Activated CD4-positive, alpha-beta T cell treated with anti-CD3 and anti-CD28 coated beads, Interleukin-2, amount 10 ng/mL, durations not matched to agents 7 days and 5 days (primary cell): Measurements from ENCODE around the gene CD6. TPM values are rescaled to one million over a fixed set of nuclear protein-coding genes. Genes with fewer than 3 reads are reported as not detected.

Source experiments
- CTCF ChIA-PET: fragments of 350-600 bp; sonication (Branson Sonifier 250); formaldehyde crosslinking; loops from one replicate; lab custom pipeline; 2021; ENCODE audit warnings: antibody characterized with exemption; lab: Charles Lee
- POLR2A ChIA-PET: fragments of 350-600 bp; sonication (Branson Sonifier 250); formaldehyde crosslinking; loops from one replicate; lab custom pipeline; 2021; ENCODE audit warnings: antibody characterized with exemption; lab: Charles Lee
- DNase-seq: peaks from one replicate; pipeline ENCODE4 v3.0.0-alpha.2; 2020
- H3K27ac Mint-ChIP-seq: one replicate; pipeline ENCODE4 v1.8.0; 2021; ENCODE audit warnings: mild to moderate bottlenecking, moderate library complexity, mixed read lengths
- H3K27me3 Mint-ChIP-seq: one replicate; pipeline ENCODE4 v1.8.0; 2021; ENCODE audit warnings: mixed read lengths
- H3K36me3 Mint-ChIP-seq: one replicate; pipeline ENCODE4 v1.8.0; 2021; ENCODE audit warnings: low read depth, mixed read lengths
- H3K4me1 Mint-ChIP-seq: one replicate; pipeline ENCODE4 v1.8.0; 2021; ENCODE audit warnings: mixed read lengths
- H3K4me3 Mint-ChIP-seq: one replicate; pipeline ENCODE4 v1.8.0; 2021; ENCODE audit warnings: mild to moderate bottlenecking, moderate library complexity, mixed read lengths
- H3K9me3 Mint-ChIP-seq: one replicate; pipeline ENCODE4 v1.8.0; 2021; ENCODE audit warnings: mixed read lengths
- total RNA-seq, 2 experiments: library from RNA; stranded (reverse); gene quantifications; one replicate each; pipeline ENCODE4 v1.2.3, GENCODE V29; 2021

CD6 gene
- total RNA-seq, 2 experiments from 2014 or later, result 368 to 402 TPM

DNA sequence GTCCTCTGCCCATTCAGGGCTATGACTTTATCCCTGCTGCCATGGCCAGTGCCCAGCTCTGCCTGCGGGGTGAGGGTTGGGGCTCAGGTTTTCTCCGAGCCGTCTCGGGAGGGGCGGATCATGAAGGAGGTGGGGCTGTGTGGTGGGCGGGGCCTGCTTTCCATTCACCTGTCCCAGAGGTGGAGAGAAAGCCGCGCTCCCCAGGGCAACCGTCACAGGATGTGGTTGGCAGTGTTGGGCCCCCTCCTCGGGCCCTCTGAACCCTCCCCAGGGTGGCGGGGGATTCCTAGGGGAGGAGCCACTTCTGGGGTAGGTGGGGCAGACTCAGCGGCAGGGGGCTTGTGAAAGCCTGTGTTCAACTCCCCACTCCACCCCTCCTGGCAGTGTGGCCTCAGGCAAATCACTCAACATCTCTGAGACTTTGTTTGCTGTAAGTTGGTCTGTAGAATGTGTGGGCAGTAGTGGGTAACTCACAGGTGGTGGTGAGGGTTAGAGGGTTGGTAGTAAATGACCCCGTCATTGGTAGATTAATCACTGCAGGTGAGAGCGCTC, 50.3 kb downstream of the CD6 start:
- Mint-ChIP-seq H3K4me3 (peak overlapping the region; percentile 40), H3K36me3 (peaks cover 63% of the 10 kb centered on the region), H3K9me3 (no peaks in the 10 kb centered on the region), H3K27me3 (no peaks in the 10 kb centered on the region), H3K27ac (peak overlapping the region; percentile 93), H3K4me1 (peaks cover 78% of the 10 kb centered on the region)
- ChIA-PET POLR2A (no interaction called here), CTCF (interaction anchor here (0.9 to 2.7 kb wide), 6 partner anchors 10 to 31 kb away, joined by 3 to 9 read pairs (median 6); no protein-coding TSS in a partner anchor)
- peak; percentile 90 for DNase-seq

- no peaks in the 10 kb centered on the region for H3K9me3 Mint-ChIP-seq
- peaks cover 85% of the 10 kb centered on the region for H3K4me1 Mint-ChIP-seq
- peak overlapping the region; percentile 93 for H3K27ac Mint-ChIP-seq
- no peaks in the 10 kb centered on the region for H3K27me3 Mint-ChIP-seq
- no peak overlapping the region for H3K4me3 Mint-ChIP-seq
- DNase-seq, result no peak
- ChIA-PET CTCF (interaction anchor here (0.9 to 2.7 kb wide), 8 partner anchors 11 to 67 kb away, joined by 3 to 8 read pairs (median 4); no protein-coding TSS in a partner anchor), POLR2A (interaction anchor here (1.1 kb wide), 1 partner anchor 16 kb away, joined by 3 read pairs; no protein-coding TSS in a partner anchor)
- peaks cover 55% of the 10 kb centered on the region for H3K36me3 Mint-ChIP-seq
These were observed 51.0 kb downstream of the CD6 start for GRCh38 chr11:61022311-61023085.

GRCh38 chr11:61023086-61023965, 51.8 kb downstream of the CD6 start:
- no peak overlapping the region for H3K4me3 Mint-ChIP-seq
- H3K9me3 Mint-ChIP-seq, result no peaks in the 10 kb centered on the region
- DNase-seq, result peak; percentile 69
- H3K36me3 Mint-ChIP-seq, result peaks cover 51% of the 10 kb centered on the region
- H3K27ac Mint-ChIP-seq, result peak overlapping the region; percentile 93
- ChIA-PET CTCF (interaction anchor here (0.8 to 2.7 kb wide), 10 partner anchors 11 to 67 kb away, joined by 3 to 8 read pairs (median 4); no protein-coding TSS in a partner anchor), POLR2A (interaction anchor here (1.1 kb wide), 1 partner anchor 17 kb away, joined by 3 read pairs; no protein-coding TSS in a partner anchor)
- no peaks in the 10 kb centered on the region for H3K27me3 Mint-ChIP-seq
- H3K4me1 Mint-ChIP-seq, result peaks cover 91% of the 10 kb centered on the region

DNA sequence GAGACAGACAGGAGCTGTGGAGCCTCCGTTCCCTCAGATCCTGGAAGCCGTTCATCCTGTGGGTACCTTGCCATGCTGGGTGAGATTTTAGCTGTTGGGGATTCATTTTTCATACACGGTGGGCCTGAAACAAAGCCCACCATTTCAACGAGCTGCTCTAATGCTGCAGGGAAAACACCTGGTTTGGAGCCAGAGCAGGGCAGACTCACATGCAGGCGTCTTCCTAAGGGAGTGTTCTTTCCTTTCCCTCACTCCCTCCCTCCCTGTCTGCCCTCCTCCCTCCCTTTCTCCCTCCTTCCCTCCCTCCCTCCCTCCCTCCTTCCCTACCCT, 52.5 kb downstream of the CD6 start:
- Mint-ChIP-seq H3K27ac (peak overlapping the region; percentile 93), H3K36me3 (peaks cover 46% of the 10 kb centered on the region), H3K27me3 (no peaks in the 10 kb centered on the region), H3K9me3 (no peaks in the 10 kb centered on the region), H3K4me3 (no peak overlapping the region), H3K4me1 (peaks cover 91% of the 10 kb centered on the region)
- ChIA-PET CTCF (interaction anchor here (0.8 to 2.7 kb wide), 7 partner anchors 12 to 53 kb away, joined by 3 to 8 read pairs (median 5); no protein-coding TSS in a partner anchor), POLR2A (no interaction called here)
- DNase-seq, result no peak

DNA sequence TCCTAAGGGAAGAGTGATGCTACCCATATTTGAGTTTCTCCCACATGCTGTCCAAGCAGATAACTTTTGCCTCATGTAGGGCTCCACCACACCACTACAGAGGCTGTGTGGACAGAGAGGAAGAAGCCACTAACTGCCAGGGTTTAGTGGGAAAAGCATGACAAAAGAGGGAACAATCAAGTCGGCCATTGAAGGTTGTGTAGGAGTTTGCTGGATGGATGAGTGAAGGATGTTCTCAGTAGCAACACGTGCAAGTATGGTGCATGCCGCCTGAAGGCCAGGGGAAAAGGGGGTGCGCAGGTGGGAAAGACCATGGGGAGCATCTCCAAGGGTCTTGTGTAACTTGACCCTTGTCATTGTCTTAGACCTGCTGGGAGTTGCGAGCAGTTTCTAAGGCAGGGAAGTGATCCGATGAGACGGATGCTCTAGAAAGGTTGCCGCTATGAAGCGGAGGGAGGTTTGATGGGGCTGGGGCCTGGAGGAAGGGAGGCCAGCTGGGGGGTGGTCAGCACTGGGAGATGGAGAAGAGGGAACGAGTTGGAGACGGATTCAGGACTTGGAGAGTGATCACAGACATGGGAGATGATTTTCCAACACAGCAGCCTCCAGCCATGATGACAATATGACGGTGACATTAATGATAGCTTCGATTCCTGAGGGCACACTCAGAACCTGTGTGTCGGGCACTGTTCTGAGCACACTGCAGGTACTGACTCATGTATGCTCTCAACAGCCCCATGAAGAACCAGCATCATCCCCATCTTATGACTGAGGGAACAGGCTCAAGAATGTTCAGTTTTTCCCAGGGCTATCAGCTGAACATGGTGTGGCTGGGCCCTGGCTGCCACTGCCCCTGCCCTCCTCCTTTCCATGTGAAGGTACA, 53.7 kb downstream of the CD6 start:
- POLR2A ChIA-PET, result interaction anchor here (1.4 kb wide), 1 partner anchor 17 kb away, joined by 7 read pairs; no protein-coding TSS in a partner anchor
- no peak for DNase-seq
- H3K36me3 Mint-ChIP-seq, result peaks cover 40% of the 10 kb centered on the region
- no peaks in the 10 kb centered on the region for H3K27me3 Mint-ChIP-seq
- H3K4me3 Mint-ChIP-seq, result peak overlapping the region; percentile 76
- H3K27ac Mint-ChIP-seq, result peak overlapping the region; percentile 95
- CTCF ChIA-PET, result interaction anchor here (1.1 to 2.6 kb wide), 6 partner anchors 11 to 55 kb away, joined by 3 to 7 read pairs (median 6); no protein-coding TSS in a partner anchor
- no peaks in the 10 kb centered on the region for H3K9me3 Mint-ChIP-seq
- peaks cover 96% of the 10 kb centered on the region for H3K4me1 Mint-ChIP-seq

DNA sequence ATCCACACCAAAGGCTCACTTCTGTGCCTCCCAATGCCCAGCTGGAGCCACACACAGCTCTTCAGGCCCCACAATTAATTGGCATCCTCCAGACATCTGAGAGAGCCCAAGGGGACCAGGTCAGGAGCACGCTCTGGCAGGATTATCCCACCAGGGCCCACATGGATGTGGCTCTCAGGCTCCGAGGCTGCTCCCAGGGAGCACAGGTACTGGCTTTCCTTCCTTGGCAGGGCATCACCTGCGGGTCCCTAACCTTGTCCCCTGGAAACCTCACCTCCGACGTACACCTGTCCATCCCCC, 54.3 kb downstream of the CD6 start:
- H3K4me3 Mint-ChIP-seq, result peak overlapping the region; percentile 76
- H3K27ac Mint-ChIP-seq, result peak overlapping the region; percentile 95
- CTCF ChIA-PET, result interaction anchor here (1.1 to 2.1 kb wide), 5 partner anchors 10 to 56 kb away, joined by 3 to 6 read pairs (median 5); no protein-coding TSS in a partner anchor
- H3K9me3 Mint-ChIP-seq, result no peaks in the 10 kb centered on the region
- no peaks in the 10 kb centered on the region for H3K27me3 Mint-ChIP-seq
- DNase-seq, result no peak
- H3K36me3 Mint-ChIP-seq, result peaks cover 40% of the 10 kb centered on the region
- peaks cover 96% of the 10 kb centered on the region for H3K4me1 Mint-ChIP-seq
- POLR2A ChIA-PET, result interaction anchor here (1.0 to 1.4 kb wide), 2 partner anchors 10 to 16 kb away, joined by 5 to 7 read pairs; no protein-coding TSS in a partner anchor

DNA sequence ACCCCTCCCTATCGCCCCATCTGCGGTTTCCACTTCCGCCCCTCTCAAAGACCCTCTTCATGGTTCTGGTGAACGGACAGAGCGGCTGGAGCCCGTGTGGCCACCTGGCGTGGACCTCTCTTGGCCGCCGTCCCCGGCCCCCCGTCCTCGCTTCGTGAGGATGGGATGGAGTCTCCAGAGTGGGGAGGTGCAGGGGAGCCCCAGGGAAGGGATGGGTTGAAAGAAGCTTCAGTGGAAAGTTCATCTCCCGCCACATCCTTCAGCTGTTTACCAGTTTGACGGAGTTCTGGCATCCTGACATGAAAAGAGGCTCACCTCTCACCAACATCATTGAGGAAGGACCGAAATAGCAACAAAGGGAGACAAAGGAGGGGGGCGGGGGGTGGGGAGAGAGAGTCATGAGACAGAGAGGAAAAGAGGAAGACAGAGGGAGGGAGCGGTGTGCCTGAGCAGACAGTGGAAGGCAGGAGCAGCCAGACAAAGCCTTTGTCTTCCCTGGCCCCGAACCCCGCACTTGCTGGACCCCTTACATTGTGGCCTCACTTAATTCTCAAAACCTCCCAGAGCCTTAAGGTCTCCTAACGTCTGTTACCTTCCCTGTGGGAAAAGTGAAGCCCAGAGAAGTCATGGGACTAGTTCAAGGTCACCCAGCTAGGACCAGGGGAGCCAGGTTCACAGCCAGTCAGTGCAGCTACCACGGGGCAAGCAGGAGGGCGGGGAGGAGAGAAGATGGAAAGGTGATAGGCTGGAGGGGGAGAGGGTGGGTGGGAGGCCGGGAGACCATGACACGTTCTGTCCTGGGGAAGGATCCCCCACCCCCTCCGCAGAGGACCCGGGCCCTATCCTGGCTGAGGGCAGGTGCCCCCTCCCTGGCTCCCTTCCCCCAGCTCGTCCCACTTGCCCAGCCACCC, 54.9 kb downstream of the CD6 start:
- DNase-seq, result peak; percentile 82
- CTCF ChIA-PET, result interaction anchor here (0.6 to 2.1 kb wide), 10 partner anchors 10 to 87 kb away, joined by 3 to 8 read pairs (median 4); no protein-coding TSS in a partner anchor
- Mint-ChIP-seq H3K27ac (peak overlapping the region; percentile 95), H3K36me3 (peaks cover 37% of the 10 kb centered on the region), H3K4me1 (peaks cover 94% of the 10 kb centered on the region), H3K9me3 (no peaks in the 10 kb centered on the region), H3K4me3 (peak overlapping the region; percentile 76), H3K27me3 (no peaks in the 10 kb centered on the region)
- POLR2A ChIA-PET, result interaction anchor here (1.0 to 1.4 kb wide), 2 partner anchors 9 to 15 kb away, joined by 5 to 7 read pairs; no protein-coding TSS in a partner anchor

- Mint-ChIP-seq H3K4me3 (peak overlapping the region; percentile 76), H3K9me3 (no peaks in the 10 kb centered on the region), H3K27ac (peak overlapping the region; percentile 95), H3K4me1 (peaks cover 93% of the 10 kb centered on the region), H3K36me3 (peaks cover 35% of the 10 kb centered on the region), H3K27me3 (no peaks in the 10 kb centered on the region)
- POLR2A ChIA-PET, result interaction anchor here (0.7 to 1.0 kb wide), 2 partner anchors 15 to 64 kb away, joined by 3 to 4 read pairs; no protein-coding TSS in a partner anchor
- CTCF ChIA-PET, result interaction anchor here (0.6 to 1.8 kb wide), 13 partner anchors 13 to 251 kb away, joined by 3 to 8 read pairs (median 3); no protein-coding TSS in a partner anchor
- DNase-seq, result peak; percentile 53
These were observed 55.8 kb downstream of the CD6 start for GRCh38 chr11:61027141-61027840.

- CTCF ChIA-PET, result interaction anchor here (0.7 to 1.8 kb wide), 7 partner anchors 12 to 157 kb away, joined by 3 to 8 read pairs (median 4); no protein-coding TSS in a partner anchor
- H3K4me1 Mint-ChIP-seq, result peaks cover 90% of the 10 kb centered on the region
- no peaks in the 10 kb centered on the region for H3K9me3 Mint-ChIP-seq
- peak overlapping the region; percentile 76 for H3K4me3 Mint-ChIP-seq
- peaks cover 36% of the 10 kb centered on the region for H3K36me3 Mint-ChIP-seq
- peak; percentile 58 for DNase-seq
- H3K27ac Mint-ChIP-seq, result peak overlapping the region; percentile 95
- H3K27me3 Mint-ChIP-seq, result no peaks in the 10 kb centered on the region
- POLR2A ChIA-PET, result interaction anchor here (0.7 to 1.0 kb wide), 3 partner anchors 10 to 63 kb away, joined by 3 to 4 read pairs (median 3); no protein-coding TSS in a partner anchor
These were observed 56.8 kb downstream of the CD6 start for GRCh38 chr11:61028135-61028729.

- no peak for DNase-seq
- POLR2A ChIA-PET, result no interaction called here
- Mint-ChIP-seq H3K4me3 (no peak overlapping the region), H3K9me3 (no peaks in the 10 kb centered on the region), H3K4me1 (peaks cover 79% of the 10 kb centered on the region), H3K36me3 (peaks cover 38% of the 10 kb centered on the region), H3K27ac (no peak overlapping the region), H3K27me3 (no peaks in the 10 kb centered on the region)
- CTCF ChIA-PET, result interaction anchor here (0.8 to 1.9 kb wide), 4 partner anchors 9 to 36 kb away, joined by 3 to 5 read pairs (median 4); no protein-coding TSS in a partner anchor
These were observed 61.3 kb downstream of the CD6 start for GRCh38 chr11:61032824-61033223.
